Bronchial epithelial cell (primary cell): Measurements from ENCODE around the gene MTHFS. TPM values are rescaled to one million over a fixed set of nuclear protein-coding genes. Genes with fewer than 3 reads are reported as not detected.

Source experiments
- DNase-seq: peaks from one replicate; pipeline ENCODE4 v3.0.0-alpha.2; 2010; ENCODE audit warnings: low read depth
- FAIRE-seq: peaks from 2 replicates; lab custom pipeline; 2011; peaks lifted over from hg19 to GRCh38; lab: Jason Lieb, UNC
- H3K27me3 ChIP-seq: 2 replicates; pipeline ENCODE4 v1.5.1; 2011; ENCODE audit warnings: low read length; ENCODE audit not compliant: control insufficient read depth, insufficient read depth
- H3K36me3 ChIP-seq: 2 replicates; pipeline ENCODE4 v1.5.1; 2011; ENCODE audit warnings: low read length; ENCODE audit not compliant: control insufficient read depth, insufficient read depth
- H3K4me3 ChIP-seq: 2 replicates; pipeline ENCODE4 v1.5.1; 2011; ENCODE audit warnings: mild to moderate bottlenecking, low read depth, low read length, control low read depth
- total RNA-seq: library from RNA; depleted of rRNA; stranded (reverse); fragments of >200 nt; gene quantifications from 2 replicates; pipeline ENCODE4 v1.2.1, GENCODE V29; 2014
- TF ChIP-seq, protein P1 (sequence below): IDR thresholded peaks from 2 replicates; pipeline ENCODE4 v1.5.1; 2011; ENCODE audit warnings: mild to moderate bottlenecking, moderate library complexity, low read length, control low read depth, inconsistent platforms; ENCODE audit not compliant: insufficient read depth, severe bottlenecking

Gene MTHFS
- 32.5 and 33.4 TPM in 2 replicates for total RNA-seq

DNA sequence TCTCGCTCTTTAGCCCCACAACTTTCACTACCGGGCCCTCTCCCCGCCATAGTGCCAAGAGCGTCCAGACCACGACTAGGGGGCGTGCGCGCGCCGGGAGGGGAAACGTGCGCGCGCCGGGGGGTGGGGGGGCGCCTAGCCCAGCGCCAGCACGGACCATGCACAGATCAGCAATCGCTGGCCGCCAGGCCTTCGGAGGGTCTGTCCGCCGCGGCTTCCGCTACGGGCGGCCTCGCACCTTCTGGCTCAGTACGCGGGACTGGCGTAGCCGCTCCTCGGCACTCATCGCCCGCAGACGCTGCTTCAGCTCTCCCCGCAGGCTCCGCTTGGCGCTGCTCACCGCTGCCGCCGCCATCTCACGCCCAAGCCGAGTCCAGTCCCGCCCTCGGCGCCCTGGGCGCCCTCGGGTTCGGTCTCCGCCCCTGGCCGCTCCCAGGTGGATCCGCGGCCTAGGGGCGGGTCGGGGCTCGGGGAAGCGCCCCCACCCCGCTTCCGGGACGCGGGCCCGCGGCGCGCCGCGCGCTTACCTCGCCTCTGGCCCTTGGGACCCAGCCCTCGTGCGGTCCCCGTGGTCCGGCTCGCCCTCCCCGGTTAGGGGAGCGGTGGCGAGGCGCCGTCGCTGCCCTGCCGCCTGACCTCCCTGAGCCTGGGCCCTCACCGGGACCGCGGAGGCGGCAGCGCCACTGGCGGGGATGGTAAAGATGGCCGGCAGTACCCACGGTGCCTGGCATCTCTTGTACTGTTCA lies at the start of gene MTHFS:
TSS of gene MTHFS (minus strand) at position 381 of the 746 bp plus-strand sequence. CDS start at position 355, 26 bp downstream.
- TF ChIP-seq, protein P1, sequence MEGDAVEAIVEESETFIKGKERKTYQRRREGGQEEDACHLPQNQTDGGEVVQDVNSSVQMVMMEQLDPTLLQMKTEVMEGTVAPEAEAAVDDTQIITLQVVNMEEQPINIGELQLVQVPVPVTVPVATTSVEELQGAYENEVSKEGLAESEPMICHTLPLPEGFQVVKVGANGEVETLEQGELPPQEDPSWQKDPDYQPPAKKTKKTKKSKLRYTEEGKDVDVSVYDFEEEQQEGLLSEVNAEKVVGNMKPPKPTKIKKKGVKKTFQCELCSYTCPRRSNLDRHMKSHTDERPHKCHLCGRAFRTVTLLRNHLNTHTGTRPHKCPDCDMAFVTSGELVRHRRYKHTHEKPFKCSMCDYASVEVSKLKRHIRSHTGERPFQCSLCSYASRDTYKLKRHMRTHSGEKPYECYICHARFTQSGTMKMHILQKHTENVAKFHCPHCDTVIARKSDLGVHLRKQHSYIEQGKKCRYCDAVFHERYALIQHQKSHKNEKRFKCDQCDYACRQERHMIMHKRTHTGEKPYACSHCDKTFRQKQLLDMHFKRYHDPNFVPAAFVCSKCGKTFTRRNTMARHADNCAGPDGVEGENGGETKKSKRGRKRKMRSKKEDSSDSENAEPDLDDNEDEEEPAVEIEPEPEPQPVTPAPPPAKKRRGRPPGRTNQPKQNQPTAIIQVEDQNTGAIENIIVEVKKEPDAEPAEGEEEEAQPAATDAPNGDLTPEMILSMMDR, result peak; percentile 59
- peak; percentile 61 for DNase-seq
- FAIRE-seq, result no peak
- H3K4me3 ChIP-seq, result peak within 1 kb of the TSS; percentile 80
- no peaks in the 10 kb centered on the region for H3K27me3 ChIP-seq
- H3K36me3 ChIP-seq, result no peaks in the 10 kb centered on the region

DNA sequence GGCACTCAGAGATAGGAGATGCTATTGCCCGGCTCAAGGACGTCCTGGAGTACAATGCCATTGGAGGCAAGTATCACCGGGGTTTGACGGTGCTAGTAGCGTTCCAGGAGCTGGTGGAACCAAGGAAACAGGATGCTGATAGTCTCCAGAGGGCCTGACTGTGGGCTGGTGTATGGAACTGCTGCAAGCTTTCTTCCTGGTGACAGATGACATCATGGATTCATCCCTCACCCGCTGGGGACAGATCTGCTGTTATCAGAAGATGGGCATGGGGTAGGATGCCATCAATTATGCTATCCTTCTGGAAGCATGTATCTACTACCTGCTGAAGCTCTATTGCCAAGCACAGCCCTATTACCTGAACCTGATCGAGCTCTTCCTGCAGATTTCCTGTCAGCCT lies 47.8 kb upstream of the MTHFS start:
- DNase-seq, result no peak
- H3K36me3 ChIP-seq, result no peaks in the 10 kb centered on the region
- no peak for FAIRE-seq

DNA sequence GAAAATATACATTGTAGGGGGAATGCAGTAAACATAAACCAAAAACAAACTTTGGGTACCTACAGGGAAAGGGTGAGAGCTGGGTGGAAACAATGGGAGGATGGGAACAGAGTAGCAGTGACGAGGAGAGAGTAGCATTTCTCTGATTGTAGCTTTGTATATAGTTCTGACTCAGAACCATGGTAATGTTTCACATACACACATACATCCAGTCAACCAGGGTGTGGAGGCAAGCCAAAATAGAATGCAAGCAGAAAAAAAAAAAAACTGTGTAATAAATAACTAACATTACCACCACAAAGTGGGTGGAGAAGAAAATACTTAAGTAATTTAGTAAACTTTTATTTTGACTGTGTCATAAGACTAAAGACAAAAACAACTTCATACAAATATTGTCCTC lies 47.0 kb upstream of the MTHFS start:
- Histone ChIP-seq H3K36me3 (no peaks in the 10 kb centered on the region), H3K27me3 (no peaks in the 10 kb centered on the region), H3K4me3 (no peak overlapping the region)
- FAIRE-seq (no peak), DNase-seq (peak; percentile 61)
- TF ChIP-seq, protein P1, result no peak

More for the DNA sequence above, 47.8 kb upstream of the MTHFS start:
- Histone ChIP-seq H3K4me3 (no peak overlapping the region), H3K27me3 (no peaks in the 10 kb centered on the region)
- TF ChIP-seq, protein P1, result no peak

DNA sequence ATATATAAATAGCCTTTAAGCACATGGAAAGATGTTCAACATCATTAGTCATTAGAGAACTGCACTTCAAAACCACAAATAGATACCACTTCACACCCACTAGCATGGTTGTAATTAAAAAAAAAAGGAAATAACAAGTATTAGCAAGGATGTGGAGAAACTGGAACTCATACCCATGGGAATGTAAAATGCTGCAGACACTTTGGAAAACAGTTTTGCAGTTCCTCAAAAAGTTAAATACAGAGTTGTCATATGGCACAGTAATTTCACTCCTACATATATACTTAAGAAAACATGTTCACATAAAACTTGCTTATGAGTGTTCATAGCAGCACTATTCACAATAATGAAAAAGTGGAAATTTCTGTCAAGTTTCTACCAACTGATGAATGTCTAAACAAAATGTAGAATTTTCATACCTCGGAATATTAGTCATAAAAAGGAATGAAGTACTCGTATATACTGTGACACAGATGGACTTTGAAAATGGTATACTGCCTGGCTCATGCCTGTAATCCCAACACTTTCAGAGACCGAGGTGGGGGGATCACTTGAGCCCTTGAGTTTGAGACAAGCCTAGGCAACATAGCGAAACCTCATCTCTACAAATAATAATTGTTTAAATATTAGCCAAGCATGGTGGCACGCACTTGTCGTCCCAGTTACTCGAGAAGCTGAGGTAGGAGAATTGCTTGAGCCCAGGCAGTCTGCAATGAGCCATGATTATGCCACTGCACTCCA lies 46.1 kb upstream of the MTHFS start:
- FAIRE-seq (no peak), DNase-seq (peak; percentile 51)
- Histone ChIP-seq H3K36me3 (no peaks in the 10 kb centered on the region), H3K4me3 (no peak overlapping the region), H3K27me3 (no peaks in the 10 kb centered on the region)
- TF ChIP-seq, protein P1, result no peak

DNA sequence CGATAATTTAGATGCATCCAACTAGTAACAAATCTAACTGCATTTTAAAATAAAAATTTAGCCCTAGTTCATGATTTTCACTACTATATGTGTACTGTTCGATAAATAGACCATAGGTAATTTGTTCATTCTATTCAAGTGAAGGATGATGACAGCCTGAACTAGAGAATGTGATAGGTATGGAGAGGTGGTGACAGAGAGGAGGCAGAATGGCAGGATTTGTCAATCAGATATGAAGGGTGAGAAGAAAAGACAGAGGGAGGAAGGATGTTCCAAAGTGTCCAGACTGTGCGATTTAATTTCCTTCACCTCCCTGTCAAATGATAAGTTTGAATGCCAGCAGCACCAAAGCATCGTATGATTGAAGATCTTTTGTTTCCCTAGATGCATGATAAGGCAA lies 42.6 kb upstream of the MTHFS start:
- H3K4me3 ChIP-seq, result no peak overlapping the region
- DNase-seq (no peak), FAIRE-seq (no peak)
- H3K36me3 ChIP-seq, result no peaks in the 10 kb centered on the region
- H3K27me3 ChIP-seq, result no peaks in the 10 kb centered on the region
- TF ChIP-seq, protein P1, result no peak
